CD4-positive, alpha-beta T cell treated with Interleukin-6 at 100 ng/mL for 8 hours (primary cell): ENCODE data around the gene NDUFB8.
A peak's percentile ranks its signal among the peaks of the same experiment; 100 is the strongest.

Experiments used
- DNase-seq: peaks from one replicate; pipeline ENCODE4 v3.0.0-alpha.2; 2020; ENCODE audit warnings: mixed read lengths, low spot score

The NDUFB8 gene

DNA sequence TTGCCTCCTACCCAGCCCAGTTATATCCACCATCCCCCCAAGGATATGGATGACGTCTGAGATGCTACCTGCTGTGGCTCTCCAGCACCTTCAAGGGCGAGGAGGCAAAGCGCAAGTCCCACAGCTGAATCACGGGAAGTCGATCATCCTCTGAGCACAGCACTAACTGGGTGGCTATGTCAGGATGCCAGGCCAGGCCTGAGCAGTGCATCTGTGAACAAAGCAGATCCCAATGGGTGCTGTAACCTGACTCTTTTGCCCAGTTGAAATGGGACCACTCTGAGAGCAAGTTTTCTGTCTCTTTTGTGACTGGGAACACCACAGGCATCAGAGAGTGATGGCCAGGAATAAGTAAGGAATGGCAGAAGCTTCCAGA lies 22.3 kb downstream of the NDUFB8 start:
- DNase-seq = no peak

DNA sequence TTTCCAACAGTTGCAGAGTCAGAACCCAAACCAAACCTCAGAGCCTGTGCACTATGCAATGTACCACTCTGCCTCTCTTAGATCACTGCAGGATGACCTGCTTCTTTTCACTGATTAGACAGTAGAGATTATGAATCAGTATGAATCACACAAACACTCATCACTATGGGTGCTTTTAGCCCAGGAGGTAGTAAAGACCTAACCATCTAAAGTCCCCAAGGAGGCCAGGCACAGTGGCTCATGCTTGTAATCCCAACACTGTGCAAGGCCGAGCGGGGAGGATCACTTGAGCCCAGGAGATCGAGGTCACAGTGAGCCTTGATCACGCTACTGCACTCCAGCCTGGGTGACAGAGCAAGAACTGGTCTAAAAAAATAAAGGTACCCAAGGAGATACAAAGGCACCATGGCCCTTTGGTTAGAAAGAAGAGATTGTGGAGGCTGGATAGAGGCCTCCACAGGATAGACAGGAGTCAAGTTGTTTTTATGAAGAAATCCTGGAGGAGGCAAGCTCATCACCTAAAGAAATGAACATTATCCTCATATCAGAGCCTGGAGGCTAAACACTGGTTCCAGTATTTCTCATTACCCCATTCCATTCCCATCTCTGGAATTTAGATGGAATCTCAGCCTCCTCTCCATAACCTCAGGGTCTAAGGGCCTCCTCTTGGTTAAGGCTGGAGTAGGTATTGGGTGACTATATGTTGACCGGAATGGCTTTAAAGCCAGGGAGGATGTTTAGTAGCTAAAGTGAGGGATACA lies 22.9 kb downstream of the NDUFB8 start:
- no peak for DNase-seq

DNA sequence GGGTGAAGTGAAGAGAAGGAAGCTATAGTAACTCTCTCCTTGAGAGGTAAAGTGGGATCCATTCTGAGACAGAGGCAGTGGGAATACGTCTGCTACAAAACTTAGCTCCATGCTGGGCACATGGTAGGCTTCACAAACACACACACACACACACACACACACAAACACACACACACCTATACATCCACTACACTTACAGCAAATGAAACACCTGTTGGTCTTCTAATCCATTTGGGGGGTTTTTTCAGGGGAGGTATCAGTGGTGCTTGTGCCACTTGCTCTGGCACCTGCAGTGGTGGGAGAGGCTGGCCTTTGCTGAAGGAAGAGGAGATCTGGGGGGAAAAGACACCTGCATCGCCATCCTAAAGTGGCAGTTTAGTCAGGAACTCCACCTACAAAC lies 24.5 kb downstream of the NDUFB8 start:
- no peak for DNase-seq

DNA sequence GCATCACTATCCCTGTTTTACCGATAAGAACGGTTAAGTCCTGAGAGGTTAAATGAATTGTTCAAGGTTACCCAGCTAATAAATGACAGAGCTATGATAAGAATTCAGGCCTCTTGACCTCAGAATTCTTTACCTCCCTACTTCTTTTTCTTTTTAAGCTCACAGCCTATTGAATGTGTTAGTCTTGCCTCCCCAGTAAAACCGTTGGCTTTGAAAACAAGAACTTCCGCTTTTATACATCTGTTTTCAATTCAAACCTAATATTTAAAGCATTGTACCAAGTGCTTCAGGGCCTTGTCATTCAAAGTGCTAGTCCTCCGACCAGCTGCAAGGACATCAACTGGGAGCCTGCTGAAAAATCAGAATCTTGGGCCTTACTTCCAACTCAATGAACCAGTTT lies 25.6 kb downstream of the NDUFB8 start:
- DNase-seq = no peak

DNA sequence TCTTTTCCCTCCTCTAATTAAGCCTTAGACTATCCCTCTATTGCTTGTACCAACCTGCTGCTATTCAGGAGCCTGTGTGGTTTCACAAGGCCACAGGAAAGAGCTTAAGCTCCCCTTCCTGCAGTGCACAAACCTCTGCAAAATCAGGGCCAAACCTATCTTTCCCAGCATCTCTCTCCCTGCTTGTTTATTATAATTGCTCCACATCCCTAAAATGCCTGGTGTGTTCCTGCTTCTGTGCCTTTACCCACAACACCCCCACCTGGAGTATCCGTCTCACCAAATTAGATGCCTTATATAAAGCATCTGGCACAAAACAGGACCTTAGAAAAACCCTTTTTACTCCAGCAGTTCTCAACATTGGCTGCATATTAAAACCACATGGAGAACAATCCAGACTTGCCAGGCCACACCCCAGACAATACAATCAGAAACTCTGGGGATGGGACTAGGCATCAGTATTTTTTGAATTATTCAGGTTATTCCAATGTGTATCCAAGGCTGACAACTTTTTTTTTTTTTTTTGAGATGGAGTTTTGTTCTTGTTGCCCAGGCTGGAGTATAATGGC lies 26.7 kb downstream of the NDUFB8 start:
- no peak for DNase-seq

DNA sequence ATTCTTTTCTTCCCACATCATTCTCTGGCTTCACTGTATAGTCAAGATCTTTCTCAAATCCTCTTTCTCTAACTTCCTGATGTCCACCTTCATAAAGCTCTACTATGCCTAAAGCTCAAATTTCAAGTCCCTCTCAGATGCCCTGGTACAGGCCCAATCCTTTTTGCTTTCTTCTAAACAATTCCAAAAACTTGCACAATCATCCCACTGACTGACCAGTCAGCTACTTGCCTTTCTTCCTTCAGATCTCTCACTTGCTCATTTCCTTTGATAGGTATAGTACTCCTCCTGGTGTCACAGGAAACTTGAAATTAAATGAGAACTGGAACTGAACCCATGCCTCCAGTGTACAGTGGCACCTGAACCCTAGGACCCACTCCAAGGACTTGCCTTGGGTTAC lies 28.2 kb downstream of the NDUFB8 start:
- no peak for DNase-seq

DNA sequence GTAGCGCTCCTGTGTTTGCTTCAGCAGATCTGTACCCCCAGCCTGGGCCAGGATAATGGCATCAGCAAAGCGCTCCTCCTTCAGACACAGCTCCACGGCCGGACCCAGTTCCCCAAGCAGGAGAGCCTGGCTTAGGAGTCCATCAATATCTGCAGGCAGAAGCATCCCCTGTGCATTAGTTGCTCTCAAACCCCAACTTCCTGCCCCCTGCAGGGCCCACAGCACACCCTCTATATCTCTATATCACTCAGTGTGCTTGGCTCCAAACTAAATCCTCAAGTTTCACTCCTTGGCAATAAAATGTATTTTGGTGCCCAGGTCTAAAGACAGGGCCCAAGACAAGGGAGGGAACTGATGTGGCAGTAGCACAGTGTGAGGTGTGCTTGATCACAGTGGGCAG lies 31.6 kb downstream of the NDUFB8 start:
- DNase-seq = no peak

DNA sequence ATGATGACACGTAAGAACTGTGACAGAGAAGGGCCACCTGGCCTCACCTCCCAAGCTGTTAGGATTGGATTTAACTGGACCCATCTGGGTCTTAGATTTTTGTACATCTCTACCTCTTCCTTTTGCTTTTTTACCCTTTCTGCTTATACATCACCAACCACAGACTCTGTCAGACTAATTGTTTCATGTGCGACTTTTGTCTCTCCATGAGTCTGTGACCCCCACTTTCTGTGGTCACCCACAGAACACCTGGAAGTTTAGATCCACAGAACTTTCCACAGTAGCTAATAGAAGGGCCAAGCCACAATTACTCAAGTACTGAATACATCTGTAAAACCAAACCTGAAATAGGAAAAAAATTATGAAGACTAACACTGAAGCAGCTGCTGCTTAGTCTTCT lies 33.1 kb downstream of the NDUFB8 start:
- DNase-seq = no peak

DNA sequence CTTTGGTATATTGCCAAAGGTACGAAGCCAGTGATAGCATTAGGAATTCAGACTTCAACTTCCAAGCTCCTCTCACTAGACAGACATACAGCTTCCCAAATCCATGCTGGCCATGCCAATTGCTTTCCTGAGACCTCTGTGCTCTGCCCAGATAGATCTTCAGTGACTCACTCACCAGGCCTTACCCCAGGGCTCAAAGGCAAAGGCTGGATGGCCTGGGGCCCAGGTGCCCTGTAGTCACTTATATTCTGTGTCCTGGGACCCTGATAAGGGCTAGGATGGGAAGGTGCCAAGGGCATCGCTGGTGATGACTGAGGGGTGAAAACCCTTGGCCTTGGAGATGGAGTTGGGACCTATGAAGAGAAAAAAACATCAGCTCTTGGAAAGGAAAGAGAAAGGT lies 39.1 kb downstream of the NDUFB8 start:
- DNase-seq = no peak

DNA sequence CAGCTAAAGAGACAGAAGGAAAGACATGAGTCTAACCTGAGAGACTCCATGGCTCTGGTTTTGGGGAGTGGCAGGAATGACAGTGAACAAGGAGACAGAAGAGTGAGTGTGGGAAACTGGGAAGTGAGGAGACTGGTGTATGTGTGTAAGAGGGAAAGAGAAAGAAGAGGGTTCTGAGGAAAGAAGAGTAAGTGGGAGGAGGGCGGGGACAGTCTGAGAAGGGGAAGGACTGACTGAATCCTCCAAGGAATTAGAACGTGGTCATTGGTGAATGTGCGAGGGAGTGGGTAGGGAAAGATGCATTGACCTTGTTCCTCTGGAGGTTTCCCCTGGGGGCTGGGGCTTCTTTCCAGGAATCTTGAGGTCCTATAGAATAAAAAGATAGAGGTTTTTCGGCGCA lies 40.3 kb downstream of the NDUFB8 start:
- DNase-seq = no peak

DNA sequence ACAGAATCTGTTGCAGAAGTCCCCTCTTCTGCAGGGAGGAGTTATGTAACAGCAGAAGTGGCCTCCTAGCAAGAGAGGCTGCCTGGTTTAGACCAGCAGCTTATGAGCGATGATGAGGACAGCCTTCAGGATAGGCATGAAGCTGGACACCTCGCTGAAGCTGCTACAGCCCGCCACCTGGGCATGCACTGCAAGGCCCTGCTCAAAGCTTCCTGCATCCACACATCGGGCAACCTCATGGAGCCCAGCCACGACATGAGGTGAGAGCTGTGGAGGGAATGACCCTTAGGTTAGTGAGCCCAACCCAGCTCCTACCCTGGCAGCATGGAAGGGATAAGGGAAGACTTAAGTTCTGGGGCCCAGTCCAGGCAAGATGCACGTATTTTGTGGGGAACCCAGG lies 42.1 kb downstream of the NDUFB8 start:
- DNase-seq = no peak

DNA sequence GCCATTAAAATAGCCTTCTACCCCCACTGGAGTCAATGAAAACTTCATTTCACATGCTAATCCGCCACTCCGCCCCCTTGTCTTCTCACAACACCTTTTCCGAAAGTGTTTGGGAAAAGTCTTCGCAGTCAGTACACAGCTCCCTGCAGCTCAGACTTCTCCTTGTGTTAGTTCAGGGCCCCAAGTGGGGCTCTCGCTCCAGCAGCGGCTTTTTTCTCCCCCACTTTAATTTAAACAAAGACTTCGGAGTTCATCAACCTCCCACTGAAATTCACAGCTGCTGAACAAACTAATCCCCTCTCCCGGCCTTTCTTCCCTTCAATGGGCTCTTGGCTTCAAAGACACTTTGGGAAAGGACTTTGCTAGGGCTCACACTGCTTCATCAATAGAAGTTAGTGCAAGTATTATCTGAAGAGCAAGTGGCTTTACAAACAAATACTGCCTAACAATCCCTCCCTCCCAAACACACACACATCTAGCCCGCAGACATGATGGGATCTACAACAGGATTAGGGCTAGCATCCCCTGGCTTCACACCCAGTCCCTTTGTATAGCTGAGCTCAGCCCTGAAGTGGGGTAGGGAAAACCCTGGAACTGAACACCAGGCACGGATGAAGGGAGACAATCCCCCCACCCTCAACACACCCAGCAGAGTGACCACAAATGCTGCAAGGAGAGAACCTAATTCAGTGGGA lies 43.7 kb downstream of the NDUFB8 start:
- no peak for DNase-seq

DNA sequence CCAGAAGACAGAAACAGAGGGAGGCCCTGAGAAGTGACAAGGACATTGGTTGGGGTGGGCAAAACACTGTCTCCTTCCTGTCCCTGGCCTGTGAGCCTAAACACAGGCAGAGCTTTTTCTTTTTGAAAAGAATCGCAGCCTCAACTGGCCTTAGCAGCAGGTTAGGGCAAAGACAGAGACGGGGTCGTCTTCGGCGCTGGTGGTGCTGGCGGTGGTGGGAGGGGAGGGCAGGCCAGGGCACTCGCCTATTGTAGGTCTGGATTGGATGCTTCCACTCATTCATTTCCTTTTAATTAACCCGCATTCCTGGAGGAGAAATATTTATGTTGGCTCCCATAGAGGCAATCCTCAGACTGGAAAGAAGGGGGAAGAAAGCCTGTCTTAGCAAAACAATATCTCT lies 44.3 kb downstream of the NDUFB8 start:
- no peak for DNase-seq

DNA sequence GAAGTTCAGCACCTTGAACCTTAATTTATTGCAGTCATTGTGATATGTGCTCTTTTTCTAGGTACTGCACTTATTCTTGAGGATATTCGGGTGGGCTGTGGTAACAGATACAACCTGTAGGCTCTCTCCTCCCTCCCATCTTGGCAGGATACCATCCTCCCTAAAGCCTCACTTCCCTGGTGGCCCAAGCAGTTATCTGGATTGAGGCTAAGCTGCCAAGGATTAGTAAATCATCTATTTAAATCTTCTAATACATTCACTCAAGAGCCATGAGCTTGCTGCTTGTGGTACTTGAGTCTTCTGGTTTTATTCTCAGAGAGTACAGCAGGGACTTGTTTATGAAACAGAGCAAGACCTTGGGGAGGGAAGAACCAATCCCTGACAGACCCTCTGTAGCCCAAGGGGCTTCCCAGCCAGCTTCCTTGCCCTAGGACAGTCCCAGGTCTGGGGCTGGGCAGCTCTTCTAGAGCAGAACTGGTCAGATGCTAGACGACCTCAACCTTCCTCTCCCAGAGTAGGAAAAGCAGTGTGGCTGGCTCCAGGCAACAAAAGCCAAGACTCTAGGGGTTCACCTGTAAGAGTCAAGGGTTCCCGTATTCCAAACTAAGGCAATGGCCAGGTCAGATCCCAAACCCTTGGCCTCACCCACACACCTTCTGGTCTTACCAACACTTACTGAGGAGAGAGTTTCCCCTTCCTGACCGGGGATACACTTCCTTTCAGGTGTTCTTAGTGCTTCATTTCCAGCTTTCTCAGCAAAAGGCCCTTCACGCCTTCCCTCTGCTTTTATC lies 45.6 kb downstream of the NDUFB8 start:
- DNase-seq = no peak

DNA sequence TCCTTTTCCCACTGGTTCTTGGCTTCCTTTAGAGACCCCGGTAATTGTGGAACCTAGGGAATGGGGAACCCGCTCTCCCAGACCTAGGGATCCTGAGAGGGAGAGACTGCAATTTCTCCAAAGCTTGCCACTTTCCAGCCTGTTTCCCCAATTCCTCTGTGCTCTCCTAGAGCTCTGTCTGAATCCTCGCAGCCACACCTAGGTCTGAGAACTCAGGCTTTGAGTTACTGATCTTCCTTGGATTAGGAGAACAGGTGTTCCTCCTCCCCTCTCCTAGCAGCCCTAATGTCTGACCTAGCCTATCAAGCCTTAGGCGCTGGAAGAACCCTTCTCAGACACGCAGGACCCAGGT lies 46.9 kb downstream of the NDUFB8 start:
- no peak for DNase-seq

DNA sequence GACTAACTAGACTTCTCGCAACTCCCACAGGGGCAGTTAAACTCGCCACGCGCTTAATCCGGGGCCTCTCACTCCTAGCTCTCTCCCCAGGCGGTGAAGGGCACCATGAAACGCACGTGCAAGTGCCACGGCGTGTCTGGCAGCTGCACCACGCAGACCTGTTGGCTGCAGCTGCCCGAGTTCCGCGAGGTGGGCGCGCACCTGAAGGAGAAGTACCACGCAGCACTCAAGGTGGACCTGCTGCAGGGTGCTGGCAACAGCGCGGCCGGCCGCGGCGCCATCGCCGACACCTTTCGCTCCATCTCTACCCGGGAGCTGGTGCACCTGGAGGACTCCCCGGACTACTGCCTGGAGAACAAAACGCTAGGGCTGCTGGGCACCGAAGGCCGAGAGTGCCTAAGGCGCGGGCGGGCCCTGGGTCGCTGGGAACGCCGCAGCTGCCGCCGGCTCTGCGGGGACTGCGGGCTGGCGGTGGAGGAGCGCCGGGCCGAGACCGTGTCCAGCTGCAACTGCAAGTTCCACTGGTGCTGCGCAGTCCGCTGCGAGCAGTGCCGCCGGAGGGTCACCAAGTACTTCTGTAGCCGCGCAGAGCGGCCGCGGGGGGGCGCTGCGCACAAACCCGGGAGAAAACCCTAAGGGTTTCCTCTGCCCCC lies 47.4 kb downstream of the NDUFB8 start:
- peak; percentile 61 for DNase-seq

DNA sequence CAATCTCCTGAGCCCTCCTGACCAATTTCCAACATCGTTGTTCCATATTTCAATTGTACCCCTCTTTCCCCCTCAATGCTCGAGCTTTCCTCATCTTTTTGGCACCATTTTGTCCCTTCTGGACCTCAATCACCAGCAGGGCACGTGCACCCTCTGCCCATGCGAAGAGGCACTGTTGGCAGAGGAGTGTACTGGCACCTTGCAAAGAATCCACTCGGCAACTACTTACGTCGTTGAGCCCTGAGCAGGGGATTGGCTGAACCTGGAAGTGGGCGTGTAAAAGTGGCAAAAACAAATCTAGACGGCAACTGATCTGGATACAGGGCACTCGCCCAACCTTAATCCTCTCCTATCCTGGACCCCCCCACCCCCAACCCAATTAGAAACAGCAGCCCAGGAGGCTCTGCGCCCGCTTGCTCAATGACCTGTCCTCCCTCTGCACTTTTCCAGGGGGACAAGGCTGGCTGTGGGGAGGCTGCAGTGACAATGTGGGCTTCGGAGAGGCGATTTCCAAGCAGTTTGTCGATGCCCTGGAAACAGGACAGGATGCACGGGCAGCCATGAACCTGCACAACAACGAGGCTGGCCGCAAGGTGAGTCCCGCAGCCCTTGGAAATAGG lies 48.1 kb downstream of the NDUFB8 start:
- peak; percentile 89 for DNase-seq

DNA sequence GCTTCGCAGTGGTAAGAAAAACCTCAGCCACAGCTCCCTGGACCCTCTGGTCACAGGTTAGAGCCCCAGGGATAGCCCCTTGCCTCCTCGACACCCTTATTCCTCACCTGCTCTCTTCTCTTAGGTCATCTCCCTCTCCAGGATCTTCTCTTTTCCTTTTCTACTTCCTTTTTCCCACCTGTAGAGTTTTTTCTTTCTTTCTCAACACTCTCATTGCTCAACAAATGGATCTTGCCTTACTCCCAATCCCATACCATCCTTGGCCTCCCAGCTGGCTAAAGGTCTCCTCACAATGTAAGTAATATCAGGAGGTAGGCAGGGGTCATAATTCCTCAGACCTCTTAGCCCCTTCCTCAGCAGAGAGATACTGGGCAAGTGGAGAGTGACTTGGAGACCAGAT lies 49.7 kb downstream of the NDUFB8 start:
- DNase-seq = no peak

DNA sequence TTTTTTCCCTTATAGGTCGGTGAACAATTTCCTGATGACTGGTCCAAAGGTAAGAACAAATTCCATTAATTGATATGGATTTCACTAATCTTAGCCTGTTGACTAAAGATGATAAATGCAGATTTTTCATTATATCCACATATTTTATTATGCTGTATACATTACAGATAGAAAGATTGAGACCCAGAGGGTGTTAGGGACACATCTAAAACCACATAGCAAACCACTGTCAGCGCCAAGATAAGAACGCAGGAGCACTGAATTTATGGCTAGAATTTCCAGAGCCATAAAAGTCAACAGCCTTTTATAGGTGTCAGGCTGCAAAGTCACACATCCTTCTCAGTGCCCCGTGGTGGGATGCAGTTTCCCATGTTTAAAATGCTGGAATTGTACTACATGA lies 50.6 kb downstream of the NDUFB8 start:
- no peak for DNase-seq

DNA sequence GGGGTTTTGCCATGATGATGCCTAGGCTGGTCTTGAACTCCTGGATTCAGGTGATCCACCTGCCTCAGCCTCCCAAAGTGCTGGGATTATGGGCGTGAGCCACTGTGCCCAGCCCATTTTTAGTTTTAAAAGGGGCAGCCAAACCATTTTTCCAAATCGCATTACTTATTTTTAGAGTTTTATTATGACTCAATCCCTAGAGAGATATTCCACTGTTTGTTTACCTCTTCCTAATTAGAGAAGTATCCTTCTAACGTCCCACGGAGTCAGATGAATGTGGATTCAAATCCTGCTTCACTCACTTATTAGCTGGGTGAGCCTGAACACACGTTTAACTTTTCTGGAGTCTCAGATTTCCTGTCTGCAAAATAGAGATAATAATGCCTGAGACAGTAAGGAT lies 51.7 kb downstream of the NDUFB8 start:
- no peak for DNase-seq
